GM21825 (cell line): ENCODE results near the gene RNF126.
A peak's percentile ranks its signal among the peaks of the same experiment; 100 is the strongest.

Experiments used
- ATAC-seq: cut with Tn5 transposase; IDR thresholded peaks from one replicate; pipeline ENCODE4 v1.9.1; 2021; ENCODE audit warnings: mild to moderate bottlenecking, moderate library complexity; ENCODE audit not compliant: unreplicated experiment

RNF126 gene

DNA sequence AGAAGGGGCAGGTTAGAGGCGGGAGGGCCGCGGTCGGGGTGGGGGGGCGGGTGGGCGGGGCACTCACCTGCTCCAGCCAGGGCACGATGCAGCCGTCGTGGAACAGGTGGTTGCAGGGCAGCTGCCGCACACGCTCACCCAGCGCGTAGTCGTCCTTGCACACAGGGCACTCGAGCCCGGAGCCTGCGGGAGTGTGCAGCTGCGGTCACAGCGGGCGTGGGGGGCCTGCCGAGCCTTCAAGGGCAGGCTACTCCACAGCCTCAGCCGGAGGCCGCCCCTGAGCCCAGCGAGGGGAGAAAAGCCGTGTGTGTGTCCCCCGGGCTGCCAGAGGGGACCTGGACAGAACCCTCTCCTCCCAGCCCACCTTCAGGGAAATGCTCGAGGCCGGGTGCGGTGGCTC lies 14.7 kb downstream of the RNF126 start:
- no peak for ATAC-seq

DNA sequence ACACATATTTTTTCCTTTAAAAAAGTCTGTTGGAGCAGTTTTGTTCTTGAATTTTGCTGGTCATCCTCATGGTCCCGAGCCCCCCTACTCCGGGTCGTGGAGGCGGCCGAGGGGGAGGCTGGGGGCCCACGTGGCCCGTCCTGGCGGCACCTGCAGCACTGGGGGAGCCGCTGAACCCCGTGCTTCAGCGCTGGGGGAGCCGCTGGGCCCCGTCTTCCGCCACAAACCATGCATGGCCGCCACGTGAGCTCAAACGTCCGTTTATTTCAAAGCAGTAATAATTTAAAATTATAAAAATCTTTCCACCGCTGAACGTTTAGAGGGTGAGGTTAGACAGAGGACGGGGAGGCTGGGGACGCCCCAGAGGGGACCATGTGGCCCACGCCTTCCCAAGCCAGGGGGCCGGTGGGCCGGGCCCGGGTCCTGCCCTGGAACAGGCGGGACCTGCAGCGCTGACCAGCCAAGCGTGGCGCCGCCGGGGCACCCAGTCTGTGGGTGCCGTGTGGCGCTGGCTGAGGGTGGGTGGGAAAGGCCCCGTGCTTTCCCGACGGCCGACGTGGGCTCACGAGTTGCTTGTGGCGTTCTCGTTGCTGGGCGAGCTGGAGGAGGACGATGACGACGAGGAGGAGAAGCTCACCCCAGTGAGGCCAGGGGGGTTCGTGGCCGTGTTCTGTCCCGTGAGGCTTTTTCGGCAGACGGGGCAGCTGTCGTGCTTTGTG lies 15.3 kb downstream of the RNF126 start:
- no peak for ATAC-seq

DNA sequence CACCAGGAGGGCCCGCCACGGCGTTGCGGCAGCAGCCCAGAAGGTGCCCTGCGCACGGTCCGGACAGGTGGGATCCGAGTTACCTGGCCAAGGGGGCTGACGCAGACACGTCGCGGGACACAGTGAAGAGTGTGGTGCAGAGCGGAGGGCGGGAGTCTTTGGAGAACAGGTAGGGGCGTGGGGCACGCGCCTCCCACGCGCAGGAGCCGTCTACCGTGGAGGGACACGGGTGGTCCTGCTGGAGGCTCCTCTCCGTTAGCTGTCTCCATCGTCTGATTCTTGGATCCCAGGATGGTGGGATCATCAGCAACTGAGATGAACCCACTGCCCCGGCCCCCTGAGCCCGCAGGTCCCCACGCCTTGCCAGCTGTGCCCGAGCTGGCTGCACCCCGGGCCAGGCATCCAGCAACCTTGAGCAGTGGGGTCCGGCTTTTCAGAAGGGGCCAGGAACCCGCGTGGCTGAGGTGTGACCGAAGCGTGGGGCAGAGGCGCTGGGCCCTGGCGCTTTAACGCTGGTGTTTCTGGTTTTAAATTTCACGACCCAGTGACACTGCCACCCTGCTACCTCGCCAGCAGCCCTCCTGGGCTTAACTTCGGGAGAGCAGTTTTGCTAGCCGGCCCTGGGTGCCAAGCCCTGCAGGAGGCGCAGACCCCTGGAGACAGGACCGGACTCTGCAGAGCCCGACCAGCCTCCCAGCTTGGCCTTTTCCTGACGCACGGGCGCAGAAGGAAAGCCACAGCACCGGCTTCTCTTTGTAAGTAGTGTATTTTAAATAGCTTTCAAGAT lies 16.0 kb downstream of the RNF126 start:
- no peak for ATAC-seq

DNA sequence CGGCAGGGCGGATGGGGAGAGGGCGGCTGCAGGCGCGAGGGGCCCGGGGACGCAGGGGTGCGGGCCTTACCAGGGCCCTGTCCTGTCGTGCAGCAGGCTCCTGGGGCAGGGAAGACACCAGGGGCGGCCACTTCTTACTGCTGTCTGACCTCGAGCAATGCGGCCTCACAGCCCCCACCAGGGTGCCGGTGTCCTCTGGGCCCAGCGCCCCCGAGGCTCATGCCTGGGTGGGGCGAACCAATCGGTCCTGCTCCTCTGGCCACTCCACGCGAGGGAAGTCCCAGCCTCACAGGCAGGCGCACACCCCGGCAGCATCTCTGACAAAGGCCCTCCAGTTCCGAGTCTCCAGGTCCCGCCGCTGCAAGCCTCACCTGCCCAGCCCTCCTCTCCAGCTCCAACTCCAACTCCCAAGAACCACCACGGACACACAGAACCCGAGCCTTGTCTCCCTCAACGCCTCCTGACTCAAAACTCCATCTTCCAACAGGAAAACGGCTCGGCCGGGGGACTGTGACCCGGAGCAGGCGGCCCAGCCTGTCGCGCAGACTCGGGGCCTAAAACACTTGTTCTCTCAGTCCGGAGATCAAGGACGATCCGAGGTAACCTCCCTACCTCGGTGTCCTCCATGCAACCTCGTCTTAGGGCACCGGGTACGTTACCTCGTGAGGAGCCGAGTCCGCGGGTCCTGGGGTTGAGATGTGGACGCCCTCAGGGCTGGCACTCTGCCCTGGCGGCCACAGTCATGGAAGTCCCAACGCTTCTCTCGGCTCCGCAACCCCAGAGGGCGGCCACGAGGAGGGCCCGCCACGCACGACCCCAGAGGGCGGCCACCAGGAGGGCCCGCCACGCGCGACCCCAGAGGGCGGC lies 16.9 kb downstream of the RNF126 start:
- no peak for ATAC-seq

DNA sequence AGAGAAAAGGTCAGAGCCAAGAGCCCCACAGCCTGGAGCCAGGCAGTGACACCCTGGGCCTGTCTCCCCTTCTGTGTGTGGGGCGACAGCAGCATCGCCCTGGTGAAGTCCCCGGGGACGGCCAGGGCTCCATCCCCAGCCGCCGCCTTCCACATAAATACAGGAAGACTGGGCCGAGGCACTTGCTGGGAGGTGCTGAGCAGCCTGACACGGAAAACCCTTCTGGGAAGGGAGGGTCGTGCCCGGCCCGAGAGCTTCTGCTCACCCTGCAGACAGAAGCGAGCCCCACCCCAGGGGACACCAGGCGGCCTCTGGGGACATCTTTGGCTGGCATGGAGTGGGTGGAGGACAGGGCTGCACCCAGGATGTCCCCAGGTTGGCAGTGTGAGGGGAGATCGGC lies 18.2 kb downstream of the RNF126 start:
- no peak for ATAC-seq

DNA sequence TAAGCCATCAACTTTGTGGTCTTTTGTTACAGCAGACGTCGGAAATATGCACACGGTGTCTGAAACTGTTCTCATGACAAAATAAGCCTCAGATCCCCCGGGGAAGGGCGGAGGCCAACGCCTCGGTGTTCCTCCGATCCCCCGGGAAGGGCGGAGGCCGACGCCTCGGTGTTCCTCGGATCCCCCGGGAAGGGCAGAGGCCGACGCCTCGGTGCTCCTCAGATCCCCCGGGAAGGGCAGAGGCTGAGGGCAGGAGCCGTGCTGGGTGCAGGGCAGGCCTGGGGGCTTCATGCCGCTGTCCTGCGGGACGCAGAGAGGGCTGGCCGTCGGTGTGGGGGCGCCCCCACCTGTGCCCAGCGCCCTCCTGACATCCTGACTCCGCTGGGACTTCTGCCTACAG lies 18.7 kb downstream of the RNF126 start:
- ATAC-seq = no peak

DNA sequence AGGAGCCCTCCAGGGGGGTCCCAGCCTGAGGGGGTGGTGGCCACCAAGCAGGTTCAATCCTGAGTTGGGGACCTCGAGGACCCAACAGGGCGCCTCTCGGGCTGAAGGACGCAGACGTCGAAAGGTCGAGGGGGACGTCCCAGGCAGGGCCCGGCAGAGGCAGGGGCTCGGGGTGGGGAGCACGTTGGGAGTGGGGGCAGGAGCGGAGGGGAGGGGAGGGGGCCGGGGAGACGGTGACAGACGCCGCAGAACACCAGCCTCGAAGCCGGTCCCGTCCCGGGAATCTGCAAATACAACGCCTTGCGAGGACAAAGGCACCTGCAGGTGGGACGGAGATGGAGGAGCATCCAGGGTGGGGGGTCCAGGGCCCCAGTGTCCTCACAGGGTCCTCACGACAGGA lies 19.3 kb downstream of the RNF126 start:
- ATAC-seq = no peak

DNA sequence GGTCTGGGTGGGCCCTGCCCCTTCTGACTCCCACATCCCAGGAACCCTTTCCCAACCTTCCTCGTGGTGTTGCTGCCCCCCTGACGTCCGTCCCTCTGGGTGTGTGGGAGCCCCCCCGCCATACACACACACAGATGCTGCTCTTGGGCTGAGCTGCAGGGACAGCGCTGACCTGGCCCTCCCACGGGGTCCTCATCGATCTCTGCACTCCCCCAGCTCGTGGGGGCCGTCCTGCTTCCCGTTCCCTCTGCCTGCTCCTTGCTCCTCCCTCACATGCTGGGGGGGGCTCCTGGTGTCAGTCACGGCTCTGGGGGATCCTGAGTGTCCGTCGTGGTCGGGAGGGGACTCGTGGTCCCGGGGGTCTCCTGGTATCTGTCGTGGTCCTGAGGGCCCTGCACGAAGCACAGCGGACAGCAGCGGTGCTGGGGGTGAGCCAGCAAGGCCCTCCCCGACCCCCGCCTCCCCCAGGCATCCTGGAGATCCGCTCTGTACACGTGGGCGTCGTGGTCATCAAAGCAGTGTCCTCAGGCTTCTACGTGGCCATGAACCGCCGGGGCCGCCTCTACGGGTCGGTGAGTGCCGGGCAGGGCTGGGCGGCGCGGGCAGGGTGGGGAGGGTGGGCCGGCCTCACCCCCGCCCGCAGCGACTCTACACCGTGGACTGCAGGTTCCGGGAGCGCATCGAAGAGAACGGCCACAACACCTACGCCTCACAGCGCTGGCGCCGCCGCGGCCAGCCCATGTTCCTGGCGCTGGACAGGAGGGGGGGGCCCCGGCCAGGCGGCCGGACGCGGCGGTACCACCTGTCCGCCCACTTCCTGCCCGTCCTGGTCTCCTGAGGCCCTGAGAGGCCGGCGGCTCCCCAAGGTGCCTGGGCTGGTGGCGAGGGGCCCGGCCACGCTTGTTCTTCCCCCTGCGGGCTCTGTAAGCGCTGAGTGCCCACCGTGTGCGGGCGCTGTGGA lies 20.0 kb downstream of the RNF126 start:
- no peak for ATAC-seq

DNA sequence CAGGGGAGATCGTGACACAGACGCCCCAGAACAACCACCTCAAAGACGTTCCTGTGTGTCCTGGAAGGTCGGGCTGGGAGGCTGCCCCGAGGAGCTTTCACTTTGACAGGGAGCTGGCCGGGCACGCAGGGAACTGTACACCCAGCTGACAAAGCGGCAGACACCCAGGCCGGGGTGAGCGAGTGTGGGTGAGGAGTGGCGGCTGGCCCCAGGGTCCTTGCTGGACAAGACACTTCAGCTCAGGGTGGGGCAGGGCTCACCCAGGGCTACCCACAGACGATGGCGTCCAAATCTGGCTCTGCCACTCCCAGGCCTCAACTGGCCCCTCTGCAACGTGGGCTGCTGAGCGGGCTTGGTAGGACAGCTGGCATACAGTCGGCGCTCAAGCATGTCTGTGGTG lies 21.3 kb downstream of the RNF126 start:
- no peak for ATAC-seq

DNA sequence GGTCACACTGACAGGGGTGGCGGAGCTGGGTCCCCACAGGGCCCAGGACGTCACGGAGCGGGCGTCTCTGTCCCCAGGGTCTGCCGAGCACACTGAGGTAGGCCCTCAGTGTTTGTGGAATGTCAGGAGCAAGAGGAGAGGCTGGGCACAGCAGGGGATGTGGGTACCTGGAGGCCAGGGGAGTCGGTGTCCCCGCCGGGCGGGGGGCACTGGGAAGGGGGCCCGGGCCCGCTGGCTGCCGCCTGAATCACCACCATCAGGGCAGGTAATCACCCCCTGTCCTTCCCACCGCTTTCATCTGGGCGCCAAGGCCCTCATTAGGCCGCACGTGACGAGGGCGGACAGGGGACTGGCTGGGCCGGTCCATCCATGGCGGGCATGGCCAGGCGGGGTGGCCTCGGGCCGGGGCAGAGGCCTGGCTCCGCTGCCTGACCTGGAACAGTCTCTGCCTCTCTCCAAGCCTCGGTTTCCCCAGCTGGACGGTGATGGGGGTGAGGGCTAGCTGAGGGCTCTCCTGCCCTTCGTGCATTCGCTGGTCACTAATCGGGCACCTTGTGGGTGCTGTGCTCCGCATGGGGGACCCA lies 22.3 kb downstream of the RNF126 start:
- ATAC-seq = no peak

DNA sequence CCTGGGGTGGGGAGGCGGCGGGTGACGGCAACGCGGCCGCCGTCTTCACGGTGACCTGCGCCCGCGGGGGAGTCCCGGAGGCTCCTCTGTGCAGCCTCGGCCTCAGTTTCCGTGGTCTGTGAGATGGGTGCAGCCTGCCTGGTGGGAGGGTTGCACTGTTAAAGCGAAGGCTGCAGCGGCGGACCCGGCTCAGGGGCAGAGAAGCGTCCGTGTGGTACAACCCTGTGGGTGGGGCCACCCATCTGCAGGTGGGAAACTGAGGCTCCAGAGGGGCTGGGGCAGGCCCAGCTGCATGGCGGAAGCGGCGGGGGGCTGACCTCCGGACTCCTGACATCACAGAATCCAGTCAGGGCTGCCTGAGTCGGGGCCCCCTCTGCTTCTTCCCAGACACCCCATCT lies 22.9 kb downstream of the RNF126 start:
- ATAC-seq = no peak

DNA sequence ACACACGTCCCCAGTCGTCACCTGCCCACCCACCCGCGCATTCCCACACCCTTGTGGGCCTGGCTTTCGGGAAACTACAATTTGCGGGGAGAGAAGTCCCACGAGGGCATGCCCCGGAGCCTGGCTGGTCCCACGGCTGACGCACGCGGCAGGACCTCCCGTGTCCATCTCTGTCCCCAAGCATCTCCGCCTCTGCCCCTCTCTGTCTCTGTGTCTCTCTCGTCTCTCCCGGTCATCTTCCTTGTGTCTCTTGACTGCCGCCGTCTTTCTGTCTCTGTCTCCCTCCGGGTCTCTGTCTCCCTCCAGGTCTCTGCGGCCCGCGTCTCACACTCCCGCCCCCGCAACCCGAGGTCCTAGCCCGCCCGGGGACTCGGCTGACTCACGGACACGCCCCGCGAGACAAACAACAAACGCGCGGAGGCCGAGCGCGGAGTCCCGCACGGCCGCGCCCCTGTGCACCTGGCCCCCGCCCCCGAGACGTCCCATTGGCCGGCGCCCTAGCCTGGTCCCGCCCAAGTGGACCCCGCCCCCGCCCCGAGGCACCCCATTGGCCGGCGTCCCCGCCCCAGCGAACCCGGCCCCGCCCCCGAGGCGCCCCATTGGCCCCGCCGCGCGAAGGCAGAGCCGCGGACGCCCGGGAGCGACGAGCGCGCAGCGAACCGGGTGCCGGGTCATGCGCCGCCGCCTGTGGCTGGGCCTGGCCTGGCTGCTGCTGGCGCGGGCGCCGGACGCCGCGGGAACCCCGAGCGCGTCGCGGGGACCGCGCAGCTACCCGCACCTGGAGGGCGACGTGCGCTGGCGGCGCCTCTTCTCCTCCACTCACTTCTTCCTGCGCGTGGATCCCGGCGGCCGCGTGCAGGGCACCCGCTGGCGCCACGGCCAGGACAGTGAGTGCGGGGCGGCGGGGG lies 23.5 kb downstream of the RNF126 start, which contains the start of gene FGF22:
TSS of gene FGF22 (plus strand) at position 627 of the 908 bp plus-strand sequence. CDS start at position 674, 47 bp downstream.
- no peak for ATAC-seq

DNA sequence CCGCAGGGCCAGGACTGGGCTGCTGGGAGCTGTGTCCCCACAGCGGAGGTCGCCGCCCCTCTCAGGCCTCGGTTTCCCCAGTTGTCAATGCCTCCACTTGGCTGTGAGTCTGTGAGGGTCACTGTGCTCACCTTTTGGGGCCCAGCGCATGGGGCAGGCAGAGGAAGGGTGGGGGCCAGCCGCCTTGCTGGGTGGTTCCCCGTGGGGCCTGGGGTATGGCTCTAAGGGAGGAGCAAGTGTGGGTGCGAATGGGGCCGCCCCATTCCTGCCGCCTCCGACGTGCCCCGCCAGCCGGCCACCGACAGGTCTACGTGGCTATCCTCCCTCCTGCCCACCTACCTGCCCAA lies 24.1 kb downstream of the RNF126 start:
- no peak for ATAC-seq

DNA sequence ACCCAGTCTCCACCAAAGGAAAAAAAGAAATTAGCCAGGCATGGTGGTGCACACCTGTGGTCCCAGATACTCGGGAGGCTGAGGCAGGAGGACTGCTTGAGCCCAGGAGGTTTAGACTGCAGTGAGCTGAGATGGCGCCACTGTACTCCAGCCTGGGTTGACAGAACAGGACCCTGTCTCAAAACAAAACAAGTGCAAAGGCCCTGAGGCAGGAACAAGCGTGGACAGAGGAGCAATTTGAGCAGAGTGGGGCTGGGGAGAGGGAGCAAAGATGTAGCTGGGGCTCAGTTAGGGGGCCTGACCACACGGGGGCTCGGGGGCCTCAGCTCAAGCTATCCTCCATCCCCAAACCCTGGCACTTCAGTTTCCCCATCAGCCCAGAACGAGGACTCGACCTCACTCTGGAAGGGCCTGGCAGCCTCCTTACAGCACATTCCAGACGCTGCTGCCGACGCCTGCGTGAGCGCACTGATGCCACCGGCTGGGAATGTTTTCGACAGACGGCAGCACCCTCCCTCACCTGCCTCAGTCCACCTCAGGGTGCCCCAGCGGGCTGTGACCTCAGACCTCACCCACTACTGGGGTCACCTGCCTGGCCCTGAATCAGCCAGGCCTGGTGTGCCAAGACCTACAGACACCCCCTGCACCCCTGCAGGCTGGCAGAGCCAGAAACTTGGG lies 27.9 kb downstream of the RNF126 start:
- ATAC-seq = no peak

DNA sequence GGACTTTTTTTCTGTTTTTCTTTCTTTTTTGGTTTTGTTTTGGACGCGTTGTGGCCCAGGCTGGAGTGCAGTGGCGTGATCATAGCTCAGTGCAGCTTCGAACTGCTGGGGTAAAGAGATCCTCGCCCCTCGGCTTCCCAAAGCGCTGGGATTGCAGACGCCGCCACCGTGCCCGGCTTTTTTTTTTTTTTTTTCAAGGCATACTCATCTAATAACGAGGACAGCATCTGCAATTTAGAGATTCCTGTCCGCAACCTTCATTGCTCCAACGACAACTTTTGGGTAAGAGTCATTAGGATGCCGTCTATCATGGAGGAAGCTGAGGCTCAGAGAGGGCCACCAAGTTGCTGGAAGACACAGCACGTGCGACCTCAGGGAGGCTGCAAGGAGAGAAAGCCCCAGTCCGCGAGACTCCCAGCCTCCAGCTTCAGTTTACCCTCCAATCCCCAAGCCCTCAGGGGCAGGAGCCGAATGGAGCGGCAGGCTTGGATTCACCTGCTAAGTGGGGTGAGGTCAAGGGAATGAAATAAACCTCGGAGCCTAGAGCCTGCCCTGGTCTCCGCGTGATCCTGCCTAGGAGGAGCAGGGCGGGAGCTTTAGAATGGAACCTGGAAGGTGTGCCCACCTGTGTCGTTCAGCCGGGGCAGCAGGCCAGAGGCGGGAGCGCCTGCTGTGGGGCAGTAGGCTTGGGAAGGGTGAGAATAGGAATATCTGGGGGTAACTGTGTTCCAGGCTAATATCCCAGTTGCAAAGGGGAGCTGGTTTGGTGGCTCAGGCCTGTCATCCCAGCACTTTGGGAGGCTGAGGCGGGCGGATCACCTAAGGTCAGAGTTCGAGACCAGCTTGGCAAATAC lies 29.0 kb downstream of the RNF126 start:
- ATAC-seq = no peak

DNA sequence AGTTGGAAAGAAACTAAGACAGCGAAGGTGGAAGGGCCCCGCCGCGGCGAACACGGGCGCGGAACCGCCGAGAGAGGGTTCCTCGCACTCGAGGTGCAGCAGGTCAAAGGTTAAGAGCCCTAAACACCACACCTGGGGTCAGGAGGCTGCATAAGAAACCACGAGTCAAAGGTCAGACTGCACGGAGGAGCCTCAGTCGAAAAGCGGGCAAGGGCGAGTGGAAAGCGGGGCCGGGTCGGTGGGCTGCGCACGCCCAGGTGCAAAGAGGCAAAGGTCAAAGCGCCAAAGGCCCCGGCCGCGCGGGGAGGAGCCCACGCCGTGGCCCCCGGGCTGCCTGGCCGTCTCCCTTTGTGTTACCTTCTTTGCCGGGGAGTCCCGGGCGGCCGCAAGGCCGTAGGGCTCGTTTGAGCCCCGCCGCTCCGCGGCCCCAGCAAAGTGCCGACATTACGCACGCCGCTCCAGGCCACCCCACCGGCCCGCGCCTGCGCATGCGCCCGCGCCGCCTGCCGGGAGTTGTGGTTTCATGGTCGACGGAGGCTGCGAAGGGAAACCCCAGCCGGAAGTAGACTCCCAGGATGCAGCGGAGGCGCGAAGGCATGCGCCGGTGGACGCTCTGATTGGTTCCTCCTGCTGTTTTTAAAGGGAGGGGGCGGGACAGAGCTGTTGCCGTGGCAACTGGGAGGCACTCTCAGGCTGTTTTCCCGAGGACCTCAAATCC lies 29.8 kb downstream of the RNF126 start, which contains the start of gene POLRMT:
TSS of gene POLRMT (minus strand) at position 470 of the 718 bp plus-strand sequence. CDS start at position 445, 25 bp downstream.
- ATAC-seq = peak; percentile 71
